SK-N-SH (cell line): ENCODE results near the gene NCOR2. TPM values are rescaled to one million over a fixed set of nuclear protein-coding genes. Genes with fewer than 3 reads are reported as not detected.
A peak's percentile ranks its signal among the peaks of the same experiment; 100 is the strongest.

Experiments
- CTCF ChIA-PET: fragments of 300-600, 350-600 bp; formaldehyde crosslinking; extraction: SDS; loops from one replicate; lab custom pipeline; 2021; lab: Yijun Ruan, JAX
- POLR2A ChIA-PET: fragments of 350-600 bp; sonication (Branson Sonifier 250); formaldehyde crosslinking; extraction: SDS; loops from one replicate; lab custom pipeline; 2020; ENCODE audit warnings: antibody characterized with exemption, inconsistent platforms; lab: Yijun Ruan, JAX
- DNase-seq: peaks from one replicate; pipeline ENCODE4 v3.0.0; 2012
- H2AFZ ChIP-seq: fragments of 200-600 bp; sonication (generic); 2 replicates; pipeline ENCODE4 v1.8.1; 2016; ENCODE audit warnings: antibody characterized with exemption, mild to moderate bottlenecking, low read depth
- H3F3A ChIP-seq: fragments of 200-600 bp; sonication (generic); replicated peaks from 2 replicates; pipeline ENCODE3; 2016; ENCODE audit warnings: antibody characterized with exemption, mild to moderate bottlenecking; ENCODE audit not compliant: insufficient read depth
- H3K27ac ChIP-seq, 2 experiments: fragments of 200-500 bp in 1 of 2; fragments of 200-600 bp in 1 of 2; sonication (Bioruptor generic) in 1 of 2; sonication (generic), shearing (Covaris generic) in 1 of 2; 2 replicates each; pipeline versions ENCODE4 v1.5.1 to v1.6.1; 2014 to 2016; ENCODE audit warnings: low read depth in 2 of 2, inconsistent platforms in 1 of 2, low read length in 1 of 2, mild to moderate bottlenecking in 1 of 2, mixed read lengths in 1 of 2
- H3K27me3 ChIP-seq: fragments of 200-600 bp; sonication (generic), shearing (Covaris generic); 2 replicates; pipeline ENCODE4 v1.6.1; 2016; ENCODE audit warnings: mixed run types; ENCODE audit not compliant: insufficient read depth
- H3K36me3 ChIP-seq, 2 experiments: fragments of 200-500 bp in 1 of 2; fragments of 200-600 bp in 1 of 2; sonication (Bioruptor generic) in 1 of 2; sonication (generic) in 1 of 2; replicated peaks in 1 of 2; 2 replicates each; pipeline versions ENCODE3 to v1.5.1; 2014 to 2016; ENCODE audit warnings: low read length in 1 of 2, mild to moderate bottlenecking in 1 of 2; ENCODE audit not compliant: insufficient read depth in 2 of 2, control insufficient read depth in 1 of 2
- H3K4me1 ChIP-seq, 2 experiments: fragments of 200-500 bp in 1 of 2; fragments of 200-600 bp in 1 of 2; sonication (Bioruptor generic) in 1 of 2; sonication (generic), shearing (Covaris generic) in 1 of 2; 2 replicates each; pipeline versions ENCODE4 v1.5.1 to v1.6.1; 2014 to 2016; ENCODE audit warnings: low read depth in 1 of 2, low read length in 1 of 2, mixed run types in 1 of 2; ENCODE audit not compliant: insufficient read depth in 2 of 2, control insufficient read depth in 1 of 2
- H3K4me2 ChIP-seq: fragments of 200-600 bp; sonication (generic), shearing (Covaris generic); 2 replicates; pipeline ENCODE4 v1.6.1; 2017; ENCODE audit warnings: mixed run types
- H3K4me3 ChIP-seq, 2 experiments: fragments of 200-500 bp in 1 of 2; fragments of 200-600 bp in 1 of 2; sonication (Bioruptor generic) in 1 of 2; sonication (generic), shearing (Covaris generic) in 1 of 2; 2 replicates each; pipeline versions ENCODE4 v1.5.1 to v1.8.1; 2014 to 2016; ENCODE audit warnings: low read depth in 2 of 2, inconsistent platforms in 1 of 2, low read length in 1 of 2, mild to moderate bottlenecking in 1 of 2, mixed read lengths in 1 of 2, moderate library complexity in 1 of 2
- H3K79me2 ChIP-seq: fragments of 200-600 bp; sonication (generic); 2 replicates; pipeline ENCODE4 v1.8.1; 2017; ENCODE audit warnings: mild to moderate bottlenecking; ENCODE audit not compliant: insufficient read depth
- H3K9ac ChIP-seq: fragments of 200-600 bp; sonication (generic); 2 replicates; pipeline ENCODE4 v1.6.1; 2017; ENCODE audit warnings: mixed run types
- H3K9me2 ChIP-seq: fragments of 200-600 bp; sonication (generic); 2 replicates; pipeline ENCODE4 v1.6.1; 2017; ENCODE audit warnings: mixed run types
- H3K9me3 ChIP-seq: fragments of 200-600 bp; sonication (generic); 2 replicates; pipeline ENCODE4 v1.6.1; 2017; ENCODE audit warnings: mixed run types, mild to moderate bottlenecking, moderate library complexity
- H4K20me1 ChIP-seq: fragments of 200-600 bp; sonication (generic); 2 replicates; pipeline ENCODE4 v1.6.1; 2017; ENCODE audit warnings: mild to moderate bottlenecking, mixed run types; ENCODE audit not compliant: insufficient read depth
- CTCF ChIP-seq: fragments of 200-600 bp; sonication (generic); IDR thresholded peaks from 2 replicates; pipeline ENCODE4 v1.6.1; 2017; ENCODE audit warnings: antibody characterized with exemption, mild to moderate bottlenecking, moderate library complexity
- EP300 ChIP-seq, 2 experiments: IDR thresholded peaks; 2 replicates each; pipeline versions ENCODE4 v1.4.0 to v1.6.1; 2012; ENCODE audit warnings: borderline replicate concordance in 1 of 2, low read depth in 1 of 2, low read length in 1 of 2
- EZH2phosphoT487 ChIP-seq: fragments of 200-600 bp; sonication (generic); IDR thresholded peaks from 2 replicates; pipeline ENCODE4 v1.6.1; 2017; ENCODE audit warnings: low read depth, mixed run types, mild to moderate bottlenecking, antibody characterized with exemption, moderate library complexity, borderline replicate concordance
- FOSL2 ChIP-seq: IDR thresholded peaks from 2 replicates; pipeline ENCODE4 v1.4.0; 2012; ENCODE audit warnings: low read depth, mild to moderate bottlenecking, moderate library complexity, borderline replicate concordance
- FOXJ3 ChIP-seq: sonication (generic); formaldehyde crosslinking; IDR thresholded peaks from 2 replicates; pipeline ENCODE4 v1.5.1; 2020; ENCODE audit warnings: mild to moderate bottlenecking, missing genetic modification reagents
- GABPA ChIP-seq: IDR thresholded peaks from 2 replicates; pipeline ENCODE4 v1.4.0; 2012; ENCODE audit warnings: low read depth, mild to moderate bottlenecking
- GATA2 ChIP-seq: sonication (generic); formaldehyde crosslinking; IDR thresholded peaks from 2 replicates; pipeline ENCODE4 v1.5.0; 2020; ENCODE audit warnings: mild to moderate bottlenecking, missing genetic modification reagents
- IRF3 ChIP-seq: fragments of 150-350 bp; IDR thresholded peaks from 2 replicates; pipeline ENCODE4 v1.6.1; 2016; ENCODE audit warnings: mild to moderate bottlenecking, low read depth, low read length
- MAX ChIP-seq: IDR thresholded peaks from 2 replicates; pipeline ENCODE4 v1.4.0; 2012; ENCODE audit warnings: low read depth
- NFIC ChIP-seq: IDR thresholded peaks from 2 replicates; pipeline ENCODE4 v1.4.0; 2012; ENCODE audit warnings: borderline replicate concordance
- PBX3 ChIP-seq: IDR thresholded peaks from 2 replicates; pipeline ENCODE4; 2012
- RAD21 ChIP-seq: IDR thresholded peaks from 2 replicates; pipeline ENCODE4 v1.6.1; 2012; ENCODE audit warnings: mild to moderate bottlenecking, low read length
- RCOR1 ChIP-seq: fragments of 150-350 bp; IDR thresholded peaks from 2 replicates; pipeline ENCODE4 v1.6.1; 2017; ENCODE audit warnings: antibody characterized with exemption, low read length
- SIN3A ChIP-seq: IDR thresholded peaks from 2 replicates; pipeline ENCODE4 v1.6.1; 2012; ENCODE audit warnings: low read depth, mild to moderate bottlenecking, low read length, moderate library complexity, borderline replicate concordance
- TCF12 ChIP-seq: IDR thresholded peaks from 2 replicates; pipeline ENCODE4 v1.4.0; 2012
- TEAD4 ChIP-seq: IDR thresholded peaks from 2 replicates; pipeline ENCODE4 v1.4.0; 2012; ENCODE audit warnings: mild to moderate bottlenecking, borderline replicate concordance; ENCODE audit not compliant: insufficient read depth
- USF2 ChIP-seq: fragments of 150-350 bp; IDR thresholded peaks from 2 replicates; pipeline ENCODE4 v1.6.1; 2017; ENCODE audit warnings: antibody characterized with exemption, low read length, low read depth, borderline replicate concordance
- ZBTB33 ChIP-seq: IDR thresholded peaks from 2 replicates; pipeline ENCODE4 v1.4.0; 2012; ENCODE audit warnings: low read depth, borderline replicate concordance
- WGBS: methylation state at CpG from one replicate; pipeline ENCODE4 v1.1.6; 2017; ENCODE audit warnings: low lambda C conversion rate; 5-methylcytosine and 5-hydroxymethylcytosine counted together
- polyA plus RNA-seq, 3 experiments: library from polyadenylated mRNA; depleted of rRNA; stranded (reverse); fragments of >200 nt; gene quantifications; 2 replicates each; pipeline ENCODE4 v1.2.3, GENCODE V29; 2012

NCOR2 gene
- polyA plus RNA-seq, 1 of the 3 experiments (the other 2 are of a cell fraction) = 19.0 TPM

GRCh38 chr12:124549629-124550028 is 17.8 kb downstream of the NCOR2 start:
- peak overlapping the region; percentile 55 to 71; a peak in 3 of 4 replicates for H3K27ac ChIP-seq
- ChIA-PET POLR2A (no interaction called here), CTCF (interaction anchor here (1.2 to 1.6 kb wide), 2 partner anchors 19 to 151 kb away, joined by 3 to 4 read pairs; no protein-coding TSS in a partner anchor)
- H3K36me3 ChIP-seq = no peaks in the 10 kb centered on the region
- peaks cover 100% of the 10 kb centered on the region for H3K79me2 ChIP-seq
- H3K9ac ChIP-seq = no peak overlapping the region
- 89% methylated on average over 14 of the region's 17 CpGs for WGBS
- H3K27me3 ChIP-seq = no peaks in the 10 kb centered on the region
- no peaks in the 10 kb centered on the region for H3K9me2 ChIP-seq
- peaks cover 21% of the 10 kb centered on the region for H3F3A ChIP-seq
- H2AFZ ChIP-seq = no peak overlapping the region
- H3K4me1 ChIP-seq = peaks cover 43 to 56% of the 10 kb centered on the region in 2 experiments
- peaks cover 97% of the 10 kb centered on the region for H4K20me1 ChIP-seq
- H3K9me3 ChIP-seq = no peaks in the 10 kb centered on the region
- TF ChIP-seq PBX3 (no peak), GATA2 (no peak), USF2 (no peak), IRF3 (no peak), MAX (no peak), ZBTB33 (no peak), SIN3A (no peak), RCOR1 (no peak), CTCF (no peak), EP300 (IDR thresholded peaks at IDR 0.05; ENCODE audit: borderline replicate concordance in 1 of 2, low read depth in 1 of 2, low read length in 1 of 2) (no peak), RAD21 (no peak), EZH2phosphoT487 (no peak), GABPA (no peak), FOXJ3 (no peak), TEAD4 (no peak), TCF12 (no peak), FOSL2 (no peak), NFIC (no peak)
- peak overlapping the region; percentile 64 for H3K4me2 ChIP-seq
- DNase-seq = no peak
- H3K4me3 ChIP-seq = no peak overlapping the region
